Loucy (cell line): Measurements from ENCODE around the gene CLIC3.

Source experiments
- H2AFZ ChIP-seq: fragments of 200-600 bp; sonication (generic); 2 replicates; pipeline ENCODE4 v1.6.0; 2016; ENCODE audit warnings: antibody characterized with exemption, mild to moderate bottlenecking, low read length, moderate library complexity
- H3F3A ChIP-seq: fragments of 200-600 bp; 2 replicates; pipeline ENCODE4 v1.6.0; 2016; ENCODE audit warnings: antibody characterized with exemption, low read depth, mild to moderate bottlenecking
- H3K27me3 ChIP-seq: fragments of 200-600 bp; sonication (generic); 2 replicates; pipeline ENCODE4 v1.6.1; 2014; ENCODE audit warnings: low read length, mild to moderate bottlenecking; ENCODE audit not compliant: insufficient read depth, poor library complexity, severe bottlenecking
- H3K36me3 ChIP-seq: fragments of 200-600 bp; sonication (generic); 2 replicates; pipeline ENCODE4 v1.6.1; 2016; ENCODE audit warnings: low read length; ENCODE audit not compliant: insufficient read depth
- H3K4me1 ChIP-seq: fragments of 200-600 bp; sonication (generic); 2 replicates; pipeline ENCODE4 v1.5.1; 2014; ENCODE audit warnings: low read length, mild to moderate bottlenecking; ENCODE audit not compliant: insufficient read depth, poor library complexity, severe bottlenecking
- H3K4me2 ChIP-seq: fragments of 200-600 bp; sonication (generic); 2 replicates; pipeline ENCODE4 v1.6.0; 2014; ENCODE audit warnings: antibody characterized with exemption, low read length, low read depth, mild to moderate bottlenecking; ENCODE audit not compliant: poor library complexity, severe bottlenecking
- H3K4me3 ChIP-seq: fragments of 200-600 bp; sonication (generic); 2 replicates; pipeline ENCODE4 v1.5.1; 2014; ENCODE audit warnings: low read length, mild to moderate bottlenecking, mixed read lengths; ENCODE audit not compliant: poor library complexity, severe bottlenecking
- H3K79me2 ChIP-seq: fragments of 200-600 bp; sonication (generic); 2 replicates; pipeline ENCODE4 v1.6.1; 2014; ENCODE audit warnings: low read length; ENCODE audit not compliant: insufficient read depth
- H3K9ac ChIP-seq: fragments of 200-600 bp; sonication (generic); 2 replicates; pipeline ENCODE4 v1.6.0; 2014; ENCODE audit warnings: mild to moderate bottlenecking, low read depth, low read length, moderate library complexity; ENCODE audit not compliant: poor library complexity, severe bottlenecking
- H3K9me2 ChIP-seq: fragments of 200-600 bp; sonication (generic); replicated peaks from 2 replicates; pipeline ENCODE4 v1.6.1; 2016; ENCODE audit warnings: low read depth, low read length, mixed read lengths
- H3K9me3 ChIP-seq: fragments of 200-600 bp; sonication (generic); 2 replicates; pipeline ENCODE4 v1.6.1; 2014; ENCODE audit warnings: mild to moderate bottlenecking, antibody characterized with exemption, low read length, low read depth; ENCODE audit not compliant: insufficient read depth
- H4K20me1 ChIP-seq: fragments of 200-600 bp; sonication (generic); 2 replicates; pipeline ENCODE4 v1.6.0; 2014; ENCODE audit warnings: antibody characterized with exemption, low read length, mild to moderate bottlenecking; ENCODE audit not compliant: insufficient read depth, poor library complexity, severe bottlenecking
- EZH2phosphoT487 ChIP-seq: fragments of 200-600 bp; IDR thresholded peaks from 2 replicates; pipeline ENCODE4 v1.6.1; 2018; ENCODE audit warnings: antibody characterized with exemption, mild to moderate bottlenecking, moderate library complexity, borderline replicate concordance
- TF ChIP-seq, protein P1 (sequence below): fragments of 200-600 bp; sonication (generic); conservative IDR thresholded peaks from 2 replicates; pipeline ENCODE4 v1.5.1; 2014; ENCODE audit warnings: mild to moderate bottlenecking, antibody characterized with exemption, low read length

CLIC3 gene

GRCh38 chr9:136994180-136994887 lies 2.0 kb downstream of the CLIC3 start:
- Histone ChIP-seq H3K4me2 (peak overlapping the region; percentile 92), H3K36me3 (no peaks in the 10 kb centered on the region), H3K4me3 (no peak overlapping the region), H4K20me1 (peaks cover 12% of the 10 kb centered on the region), H3K9me3 (no peaks in the 10 kb centered on the region), H2AFZ (no peak overlapping the region), H3K27me3 (no peaks in the 10 kb centered on the region), H3K9me2 (no peaks in the 10 kb centered on the region), H3K9ac (peak overlapping the region; percentile 85), H3F3A (no peaks in the 10 kb centered on the region), H3K4me1 (peaks cover 15% of the 10 kb centered on the region), H3K79me2 (peaks cover 18% of the 10 kb centered on the region)
- TF ChIP-seq, protein P1, sequence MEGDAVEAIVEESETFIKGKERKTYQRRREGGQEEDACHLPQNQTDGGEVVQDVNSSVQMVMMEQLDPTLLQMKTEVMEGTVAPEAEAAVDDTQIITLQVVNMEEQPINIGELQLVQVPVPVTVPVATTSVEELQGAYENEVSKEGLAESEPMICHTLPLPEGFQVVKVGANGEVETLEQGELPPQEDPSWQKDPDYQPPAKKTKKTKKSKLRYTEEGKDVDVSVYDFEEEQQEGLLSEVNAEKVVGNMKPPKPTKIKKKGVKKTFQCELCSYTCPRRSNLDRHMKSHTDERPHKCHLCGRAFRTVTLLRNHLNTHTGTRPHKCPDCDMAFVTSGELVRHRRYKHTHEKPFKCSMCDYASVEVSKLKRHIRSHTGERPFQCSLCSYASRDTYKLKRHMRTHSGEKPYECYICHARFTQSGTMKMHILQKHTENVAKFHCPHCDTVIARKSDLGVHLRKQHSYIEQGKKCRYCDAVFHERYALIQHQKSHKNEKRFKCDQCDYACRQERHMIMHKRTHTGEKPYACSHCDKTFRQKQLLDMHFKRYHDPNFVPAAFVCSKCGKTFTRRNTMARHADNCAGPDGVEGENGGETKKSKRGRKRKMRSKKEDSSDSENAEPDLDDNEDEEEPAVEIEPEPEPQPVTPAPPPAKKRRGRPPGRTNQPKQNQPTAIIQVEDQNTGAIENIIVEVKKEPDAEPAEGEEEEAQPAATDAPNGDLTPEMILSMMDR = no peak
- TF ChIP-seq EZH2phosphoT487 = no peak

GRCh38 chr9:136992819-136993369 lies 3.5 kb downstream of the CLIC3 start:
- Histone ChIP-seq H3K4me3 (peak overlapping the region; percentile 89), H3K4me2 (peak overlapping the region; percentile 92), H3K9ac (peak overlapping the region; percentile 85), H3K27me3 (no peaks in the 10 kb centered on the region), H3K4me1 (peaks cover 15% of the 10 kb centered on the region), H3F3A (no peaks in the 10 kb centered on the region), H3K36me3 (no peaks in the 10 kb centered on the region), H3K9me2 (no peaks in the 10 kb centered on the region), H4K20me1 (peaks cover 12% of the 10 kb centered on the region), H3K9me3 (no peaks in the 10 kb centered on the region), H2AFZ (peak overlapping the region; percentile 88; the same call in 1 of the 2 replicates), H3K79me2 (peaks cover 18% of the 10 kb centered on the region)
- TF ChIP-seq, protein P1 = peak; percentile 33; the same call in 1 of the 2 replicates
- no peak for TF ChIP-seq EZH2phosphoT487

- Histone ChIP-seq H3K4me2 (peak within 1 kb of the TSS; percentile 92), H3F3A (no peaks in the 10 kb centered on the region), H3K4me3 (peak within 1 kb of the TSS; percentile 89), H3K4me1 (peaks cover 15% of the 10 kb centered on the region), H2AFZ (peak within 1 kb of the TSS; percentile 88; the same call in 1 of the 2 replicates), H3K79me2 (peaks cover 18% of the 10 kb centered on the region), H4K20me1 (peaks cover 12% of the 10 kb centered on the region), H3K9ac (peak within 1 kb of the TSS; percentile 85), H3K27me3 (no peaks in the 10 kb centered on the region), H3K9me3 (no peaks in the 10 kb centered on the region), H3K36me3 (no peaks in the 10 kb centered on the region), H3K9me2 (no peaks in the 10 kb centered on the region)
- no peak for TF ChIP-seq EZH2phosphoT487
- TF ChIP-seq, protein P1 = no peak
Observed at GRCh38 chr9:136991993-136992818, 4.2 kb downstream of the CLIC3 start, which contains the start of gene PAXX. PAXX (plus strand) TSS chr9:136992422; CDS start chr9:136992444, 22 bp downstream.
